Astrocyte (in vitro differentiated cells and primary cell): ENCODE measurements around the gene TSHZ1. TPM values are rescaled to one million over a fixed set of nuclear protein-coding genes. Genes with fewer than 3 reads are reported as not detected.
A peak's percentile ranks its signal among the peaks of the same experiment; 100 is the strongest.

ENCODE experiments used
- DNase-seq: peaks from one replicate; pipeline ENCODE4 v3.0.0-alpha.2; 2010; ENCODE audit warnings: low read depth
- FAIRE-seq: peaks from 2 replicates; lab custom pipeline; 2011; peaks lifted over from hg19 to GRCh38; lab: Jason Lieb, UNC
- H2AFZ ChIP-seq: 2 replicates; pipeline ENCODE4 v1.6.0; 2012; ENCODE audit warnings: low read depth, low read length, inconsistent platforms
- H3K27ac ChIP-seq: 2 replicates; pipeline ENCODE4 v1.5.1; 2011; ENCODE audit warnings: low read depth, low read length, inconsistent platforms
- H3K27me3 ChIP-seq: 2 replicates; pipeline ENCODE4 v1.6.0; 2011; ENCODE audit warnings: low read length, inconsistent platforms; ENCODE audit not compliant: insufficient read depth
- H3K36me3 ChIP-seq: 2 replicates; pipeline ENCODE4 v1.5.1; 2011; ENCODE audit warnings: low read length, inconsistent platforms; ENCODE audit not compliant: insufficient read depth
- H3K4me1 ChIP-seq: 2 replicates; pipeline ENCODE4 v1.5.1; 2011; ENCODE audit warnings: low read length, inconsistent platforms; ENCODE audit not compliant: insufficient read depth
- H3K4me2 ChIP-seq: 2 replicates; pipeline ENCODE4 v1.6.0; 2012; ENCODE audit warnings: low read length, inconsistent platforms
- H3K4me3 ChIP-seq: 2 replicates; pipeline ENCODE4 v1.5.1; 2011; ENCODE audit warnings: low read depth, mild to moderate bottlenecking, low read length, inconsistent platforms; ENCODE audit not compliant: insufficient read depth
- H3K79me2 ChIP-seq: 2 replicates; pipeline ENCODE4 v1.6.0; 2012; ENCODE audit warnings: mild to moderate bottlenecking, low read length, inconsistent platforms; ENCODE audit not compliant: insufficient read depth
- H3K9ac ChIP-seq: 2 replicates; pipeline ENCODE4 v1.6.0; 2012; ENCODE audit warnings: mild to moderate bottlenecking, low read length, inconsistent platforms
- H3K9me3 ChIP-seq: 2 replicates; pipeline ENCODE4 v1.5.1; 2012; ENCODE audit warnings: low read depth, mild to moderate bottlenecking, low read length, inconsistent platforms; ENCODE audit not compliant: insufficient read depth
- H4K20me1 ChIP-seq: 2 replicates; pipeline ENCODE4 v1.6.0; 2012; ENCODE audit warnings: low read length, inconsistent platforms; ENCODE audit not compliant: insufficient read depth
- H3K27ac Mint-ChIP-seq: one replicate; pipeline ENCODE4 v1.8.0; 2021; ENCODE audit warnings: mild to moderate bottlenecking, mixed read lengths; ENCODE audit not compliant: unreplicated experiment
- H3K27me3 Mint-ChIP-seq: one replicate; pipeline ENCODE4 v1.8.0; 2021; ENCODE audit warnings: low read depth, mixed read lengths; ENCODE audit not compliant: unreplicated experiment
- H3K36me3 Mint-ChIP-seq: one replicate; pipeline ENCODE4 v1.8.0; 2021; ENCODE audit warnings: low read depth, mixed read lengths; ENCODE audit not compliant: unreplicated experiment
- H3K4me1 Mint-ChIP-seq: one replicate; pipeline ENCODE4 v1.8.0; 2021; ENCODE audit warnings: low read depth, mixed read lengths; ENCODE audit not compliant: unreplicated experiment
- H3K4me3 Mint-ChIP-seq: one replicate; pipeline ENCODE4 v1.8.0; 2021; ENCODE audit warnings: mild to moderate bottlenecking, moderate library complexity, mixed read lengths; ENCODE audit not compliant: unreplicated experiment
- H3K9me3 Mint-ChIP-seq: one replicate; pipeline ENCODE4 v1.8.0; 2021; ENCODE audit warnings: mild to moderate bottlenecking, mixed read lengths; ENCODE audit not compliant: unreplicated experiment
- CTCF ChIP-seq: IDR thresholded peaks from 2 replicates; pipeline ENCODE4 v1.5.1; 2011; ENCODE audit warnings: low read depth, mild to moderate bottlenecking, inconsistent platforms, low read length, moderate library complexity; ENCODE audit not compliant: insufficient read depth
- EZH2 ChIP-seq: IDR thresholded peaks from 2 replicates; pipeline ENCODE4 v1.6.1; 2012; ENCODE audit warnings: mild to moderate bottlenecking, low read length, inconsistent platforms; ENCODE audit not compliant: insufficient read depth
- total RNA-seq: library from RNA; stranded (reverse); gene quantifications from 2 replicates; pipeline ENCODE4 v1.2.1, GENCODE V29; 2021

TSHZ1 gene
- total RNA-seq, 1 donor from 2014 or later: 2.9 TPM

DNA sequence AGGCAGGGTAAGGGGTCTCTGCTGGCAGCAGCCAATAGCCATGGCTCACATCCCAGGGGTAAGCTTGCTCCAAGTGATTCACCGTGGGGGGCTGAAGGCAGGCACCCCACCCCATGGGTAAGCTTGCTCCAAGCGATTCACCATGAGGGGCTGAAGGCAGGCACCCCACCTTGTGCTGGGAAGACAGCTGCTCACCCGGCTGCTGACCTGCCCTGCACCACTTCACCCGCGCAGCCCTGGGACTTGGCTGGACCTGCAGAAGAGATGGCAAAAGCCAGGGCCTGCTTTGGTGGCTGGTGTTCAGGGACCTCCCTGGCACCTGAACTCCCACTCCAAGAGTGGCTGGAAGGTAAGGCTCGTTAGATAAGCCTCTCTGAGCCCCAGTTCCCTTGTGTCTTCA is 20.9 kb upstream of the TSHZ1 start:
- Histone ChIP-seq H2AFZ (no peak overlapping the region), H3K9me3 (no peaks in the 10 kb centered on the region), H3K79me2 (no peaks in the 10 kb centered on the region), H3K27me3 (no peaks in the 10 kb centered on the region), H3K4me3 (no peak overlapping the region), H3K36me3 (no peaks in the 10 kb centered on the region), H3K9ac (no peak overlapping the region), H3K4me1 (no peaks in the 10 kb centered on the region), H3K27ac (no peak overlapping the region), H3K4me2 (no peak overlapping the region), H4K20me1 (no peaks in the 10 kb centered on the region)
- Mint-ChIP-seq H3K27me3 (peaks cover 23% of the 10 kb centered on the region), H3K27ac (no peak overlapping the region), H3K36me3 (no peaks in the 10 kb centered on the region), H3K4me3 (no peak overlapping the region), H3K9me3 (peaks cover 2% of the 10 kb centered on the region), H3K4me1 (no peaks in the 10 kb centered on the region)
- FAIRE-seq (no peak), DNase-seq (no peak)
- TF ChIP-seq EZH2: no peak
- no peak for TF ChIP-seq CTCF

- no peak for TF ChIP-seq EZH2
- TF ChIP-seq CTCF: no peak
- no peak overlapping the region for H3K4me2 ChIP-seq
- no peaks in the 10 kb centered on the region for H3K9me3 ChIP-seq
- no peaks in the 10 kb centered on the region for H3K27me3 ChIP-seq
- Mint-ChIP-seq H3K4me3 (no peak overlapping the region), H3K36me3 (no peaks in the 10 kb centered on the region), H3K9me3 (no peaks in the 10 kb centered on the region), H3K27me3 (peaks cover 16% of the 10 kb centered on the region), H3K27ac (no peak overlapping the region), H3K4me1 (no peaks in the 10 kb centered on the region)
- no peak overlapping the region for H3K27ac ChIP-seq
- H3K4me1 ChIP-seq: no peaks in the 10 kb centered on the region
- DNase-seq (no peak), FAIRE-seq (no peak)
- H4K20me1 ChIP-seq: no peaks in the 10 kb centered on the region
- no peak overlapping the region for H2AFZ ChIP-seq
- H3K79me2 ChIP-seq: no peaks in the 10 kb centered on the region
- no peak overlapping the region for H3K9ac ChIP-seq
- H3K36me3 ChIP-seq: no peaks in the 10 kb centered on the region
- no peak overlapping the region for H3K4me3 ChIP-seq
These were observed 17.7 kb upstream of the TSHZ1 start for GRCh38 chr18:75192899-75193298.

DNA sequence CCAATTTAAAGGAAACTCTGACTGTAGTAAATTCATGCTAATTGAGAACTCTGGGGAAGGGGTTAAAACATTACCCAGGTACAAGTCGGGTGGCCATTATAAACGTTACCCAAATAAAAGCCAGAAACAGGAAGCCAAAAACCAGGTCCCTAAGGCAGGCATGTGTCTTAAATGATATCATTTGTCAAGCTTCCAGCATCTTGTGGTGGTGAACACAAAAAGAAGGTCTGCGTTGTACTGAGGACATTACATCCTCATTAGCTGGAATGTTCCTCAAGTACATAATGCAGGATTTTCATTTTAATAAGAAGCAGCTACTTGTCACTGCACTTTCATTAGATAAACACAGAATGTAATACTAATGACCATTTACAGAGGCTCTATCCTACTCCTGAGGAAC is 12.6 kb upstream of the TSHZ1 start:
- no peak overlapping the region for H3K27ac ChIP-seq
- no peak overlapping the region for H3K9ac ChIP-seq
- H3K4me1 ChIP-seq: no peaks in the 10 kb centered on the region
- no peaks in the 10 kb centered on the region for H3K36me3 Mint-ChIP-seq
- peaks cover 9% of the 10 kb centered on the region for H3K27me3 Mint-ChIP-seq
- H3K27ac Mint-ChIP-seq: no peak overlapping the region
- no peaks in the 10 kb centered on the region for H3K27me3 ChIP-seq
- H3K4me3 Mint-ChIP-seq: no peak overlapping the region
- H3K4me1 Mint-ChIP-seq: no peaks in the 10 kb centered on the region
- TF ChIP-seq EZH2: no peak
- TF ChIP-seq CTCF: no peak
- no peaks in the 10 kb centered on the region for H3K9me3 Mint-ChIP-seq
- FAIRE-seq: no peak
- no peak overlapping the region for H3K4me2 ChIP-seq
- no peaks in the 10 kb centered on the region for H3K9me3 ChIP-seq
- peaks cover 19% of the 10 kb centered on the region for H3K79me2 ChIP-seq
- peaks cover 3% of the 10 kb centered on the region for H4K20me1 ChIP-seq
- no peaks in the 10 kb centered on the region for H3K36me3 ChIP-seq
- H3K4me3 ChIP-seq: no peak overlapping the region
- peak; percentile 41 for DNase-seq
- H2AFZ ChIP-seq: no peak overlapping the region
